Thyroid gland (tissue), 4 donors: ENCODE data around the gene LRPPRC. TPM values are rescaled to one million over a fixed set of nuclear protein-coding genes. Genes with fewer than 3 reads are reported as not detected.

Experiments used
- DNase-seq, 2 donors: peaks; one replicate each; pipeline ENCODE4 v3.0.0-alpha.2; 2019
- H3K27ac ChIP-seq, 3 donors: fragments of 200-600 bp; sonication (generic); 1 replicate in 2 of 3; 2 replicates in 1 of 3; pipeline ENCODE4 v1.5.1; 2016 to 2019; ENCODE audit warnings: mild to moderate bottlenecking in 1 of 3, moderate library complexity in 1 of 3
- H3K27me3 ChIP-seq: fragments of 200-600 bp; sonication (generic); one replicate; pipeline ENCODE4 v1.5.1; 2019
- H3K36me3 ChIP-seq, 2 donors: fragments of 200-600 bp; sonication (generic); one replicate each; pipeline ENCODE4 v1.5.1; 2016 to 2019
- H3K4me1 ChIP-seq, 2 donors: fragments of 200-600 bp; sonication (generic); one replicate each; pipeline ENCODE4 v1.5.1; 2017 to 2019
- H3K4me3 ChIP-seq, 3 donors: fragments of 200-600 bp; sonication (generic); replicated peaks in 1 of 3; 1 replicate in 2 of 3; 2 replicates in 1 of 3; pipeline ENCODE4 v1.5.1; 2016; ENCODE audit warnings: mild to moderate bottlenecking in 1 of 3
- H3K9me3 ChIP-seq: fragments of 200-600 bp; sonication (generic); one replicate; pipeline ENCODE4 v1.5.1; 2017
- CTCF ChIP-seq, 6 experiments: fragments of 200-600 bp in 3 of 6; fragments of 450-650 bp in 3 of 6; sonication (generic) in 3 of 6; IDR thresholded peaks; one replicate each; pipeline ENCODE4 v1.5.1; 2016 to 2019; ENCODE audit warnings: antibody characterized with exemption in 6 of 6, mild to moderate bottlenecking in 2 of 6, inconsistent platforms in 1 of 6, moderate library complexity in 1 of 6
- POLR2A ChIP-seq, 2 donors: fragments of 450-650 bp; IDR thresholded peaks; one replicate each; pipeline ENCODE4 v1.6.1; 2017; ENCODE audit warnings: antibody characterized with exemption in 2 of 2, mild to moderate bottlenecking in 2 of 2, moderate library complexity in 1 of 2
- WGBS, 2 donors: methylation state at CpG; one replicate each; pipeline ENCODE4 v1.1.5; 2017; 5-methylcytosine and 5-hydroxymethylcytosine counted together
- intact Hi-C: fragments of 100-400 bp; cut with DNase I; formaldehyde crosslinking; loops from one replicate; pipeline ENCODE4 v1.15.1; 2023
- total RNA-seq, 4 donors: library from RNA; depleted of rRNA; stranded (reverse); fragments of >200 nt; gene quantifications; one replicate each; pipeline ENCODE4 v1.2.3, GENCODE V29; 2016

Gene LRPPRC
- total RNA-seq, 4 donors from 2014 or later: 47.5 to 79.3 (median 54.9) TPM

GRCh38 chr2:43896906-43897305, 98.9 kb downstream of the LRPPRC start:
- 95 to 97% methylated on average over 1 of the region's 1 CpG for WGBS, 2 donors
- H3K4me3 ChIP-seq: no peak overlapping the region
- peaks cover 11 to 13% of the 10 kb centered on the region in 2 donors for H3K36me3 ChIP-seq

GRCh38 chr2:43894743-43895142, 101.0 kb downstream of the LRPPRC start:
- Histone ChIP-seq H3K36me3 (peaks cover 17 to 23% of the 10 kb centered on the region in 2 donors), H3K27ac (no peak overlapping the region), H3K4me1 (peaks cover 0 to 3% of the 10 kb centered on the region in 2 donors), H3K4me3 (no peak overlapping the region), H3K27me3 (no peaks in the 10 kb centered on the region), H3K9me3 (no peaks in the 10 kb centered on the region)
- TF ChIP-seq CTCF (IDR thresholded peaks at IDR 0.05) (no peak), POLR2A (IDR thresholded peaks at IDR 0.05) (no peak)
- 98 to 100% methylated on average over 2 of the region's 2 CpGs for WGBS, 2 donors
- DNase-seq: no peak
- intact Hi-C loops: no loop called here

More at GRCh38 chr2:43896906-43897305, 98.9 kb downstream of the LRPPRC start:
- no peak overlapping the region for H3K27ac ChIP-seq
- H3K9me3 ChIP-seq: no peaks in the 10 kb centered on the region
- H3K4me1 ChIP-seq: peaks cover 0 to 3% of the 10 kb centered on the region in 2 donors
- TF ChIP-seq POLR2A (IDR thresholded peaks at IDR 0.05) (no peak), CTCF (IDR thresholded peaks at IDR 0.05) (no peak)
- no peak for DNase-seq
- no peaks in the 10 kb centered on the region for H3K27me3 ChIP-seq
- intact Hi-C loops: no loop called here

- H3K36me3 ChIP-seq: peaks cover 25 to 30% of the 10 kb centered on the region in 2 donors
- no peak overlapping the region for H3K27ac ChIP-seq
Measured at GRCh38 chr2:43890855-43891254, 104.9 kb downstream of the LRPPRC start.

GRCh38 chr2:43889416-43889815, 106.4 kb downstream of the LRPPRC start:
- Histone ChIP-seq H3K27me3 (no peaks in the 10 kb centered on the region), H3K36me3 (peaks cover 19 to 30% of the 10 kb centered on the region in 2 donors), H3K4me1 (no peaks in the 10 kb centered on the region), H3K9me3 (no peaks in the 10 kb centered on the region), H3K4me3 (no peak overlapping the region), H3K27ac (no peak overlapping the region)
- 94 to 97% methylated on average over 4 of the region's 4 CpGs for WGBS, 2 donors
- DNase-seq: no peak
- intact Hi-C loops: no loop called here
- TF ChIP-seq CTCF (IDR thresholded peaks at IDR 0.05) (no peak), POLR2A (IDR thresholded peaks at IDR 0.05) (no peak)

More at GRCh38 chr2:43890855-43891254, 104.9 kb downstream of the LRPPRC start:
- TF ChIP-seq POLR2A (IDR thresholded peaks at IDR 0.05): no peak
- no peak for TF ChIP-seq CTCF (IDR thresholded peaks at IDR 0.05)
- H3K4me1 ChIP-seq: no peaks in the 10 kb centered on the region
- no peaks in the 10 kb centered on the region for H3K27me3 ChIP-seq
- 89 to 95% methylated on average over 4 of the region's 4 CpGs for WGBS, 2 donors
- H3K9me3 ChIP-seq: no peaks in the 10 kb centered on the region
- no peak overlapping the region for H3K4me3 ChIP-seq
- intact Hi-C loops: no loop called here
- DNase-seq: no peak

- Histone ChIP-seq H3K27ac (no peak overlapping the region), H3K36me3 (peaks cover 19 to 26% of the 10 kb centered on the region in 2 donors), H3K9me3 (no peaks in the 10 kb centered on the region), H3K27me3 (no peaks in the 10 kb centered on the region), H3K4me3 (no peak overlapping the region), H3K4me1 (no peaks in the 10 kb centered on the region)
- DNase-seq: no peak
- intact Hi-C loops: no loop called here
- no peak for TF ChIP-seq POLR2A (IDR thresholded peaks at IDR 0.05)
- no peak for TF ChIP-seq CTCF (IDR thresholded peaks at IDR 0.05)
- WGBS, 2 donors: 93 to 96% methylated on average over 7 of the region's 7 CpGs
Measured at GRCh38 chr2:43887176-43887575, 108.6 kb downstream of the LRPPRC start.
